HT1080 (cell line): Measurements from ENCODE around the gene UBE2G1. TPM values are rescaled to one million over a fixed set of nuclear protein-coding genes. Genes with fewer than 3 reads are reported as not detected.
"Not testable (repeated sequence)": the region's sequence is repeated elsewhere in the genome, so short reads cannot be mapped to it uniquely, and the experiment has no call there.

Source experiments
- DNase-seq: peaks from one replicate; pipeline ENCODE4 v3.0.0-alpha.2; 2015; ENCODE audit warnings: low read depth
- total RNA-seq: library from RNA; depleted of rRNA; stranded (reverse); fragments of >200 nt; shearing (Covaris generic); gene quantifications from 2 replicates; pipeline ENCODE4 v1.2.3, GENCODE V29; 2014

The UBE2G1 gene
- total RNA-seq, 1 experiment from 2014 or later, result 80.2 TPM

DNA sequence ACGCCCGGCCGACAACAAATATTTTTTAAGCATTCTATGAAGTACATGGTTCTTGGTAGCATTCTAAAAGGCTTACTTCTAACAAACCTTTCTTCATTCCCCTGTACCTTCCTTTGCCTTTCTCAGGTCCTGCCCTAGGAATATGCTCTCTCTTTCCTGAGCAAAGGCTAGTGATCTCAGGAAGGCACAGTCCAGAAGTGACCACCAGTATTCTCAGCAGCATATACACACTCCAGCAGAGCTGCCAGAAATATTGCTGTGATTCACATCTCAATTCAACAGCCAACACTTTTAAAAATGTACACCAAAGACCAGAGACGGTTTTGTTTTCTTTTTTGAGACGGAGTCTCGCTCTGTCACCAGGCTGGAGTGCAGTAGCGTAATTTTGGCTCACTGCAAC, 61.3 kb downstream of the UBE2G1 start:
- no peak for DNase-seq

DNA sequence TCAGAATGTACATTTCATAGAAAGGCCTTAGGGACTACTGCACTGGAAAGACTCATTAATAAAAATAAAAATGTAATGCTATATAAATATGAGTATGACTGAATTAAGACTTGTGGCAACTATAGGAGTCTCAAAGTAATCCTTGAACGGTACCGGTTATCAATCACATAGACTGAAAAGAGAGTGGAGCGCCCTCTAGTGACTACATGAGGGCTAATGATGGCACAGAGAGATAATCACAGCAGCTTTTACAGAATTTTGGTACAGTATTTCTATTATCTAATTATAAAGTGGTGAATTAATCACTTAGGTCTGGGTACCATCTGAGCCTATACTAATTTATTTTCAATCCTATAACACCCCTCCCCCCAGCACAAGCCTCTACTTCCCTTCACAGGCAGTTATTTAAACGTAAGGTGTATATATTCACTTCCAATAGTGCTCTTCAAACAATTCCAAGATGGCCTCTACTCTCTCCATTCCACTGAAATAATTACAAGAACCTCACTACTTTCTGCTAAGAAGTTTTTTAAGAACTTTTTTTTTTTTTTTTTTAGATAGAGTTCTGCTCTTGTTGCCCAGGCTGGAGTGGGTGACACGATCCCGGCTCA, 62.0 kb downstream of the UBE2G1 start:
- DNase-seq, result no peak

DNA sequence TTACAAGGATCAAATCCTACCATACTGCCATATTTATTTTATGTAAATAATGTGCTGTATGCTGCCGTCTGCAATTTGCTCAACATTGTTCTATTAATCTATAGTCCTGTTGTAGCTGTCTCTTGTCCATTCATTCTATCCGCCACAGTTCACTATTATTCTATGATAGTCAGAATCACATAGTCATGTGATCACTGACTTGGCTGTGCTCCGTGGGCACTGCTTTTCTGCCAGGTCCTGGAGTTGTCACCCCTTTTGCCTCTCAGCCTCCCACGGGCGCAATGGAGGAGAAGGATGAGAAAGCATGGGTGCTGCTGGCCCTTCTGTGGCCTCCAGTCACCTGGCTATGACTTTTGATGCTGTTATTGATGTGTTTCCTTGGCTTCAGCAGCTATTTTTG, 65.4 kb downstream of the UBE2G1 start:
- DNase-seq, result no peak

DNA sequence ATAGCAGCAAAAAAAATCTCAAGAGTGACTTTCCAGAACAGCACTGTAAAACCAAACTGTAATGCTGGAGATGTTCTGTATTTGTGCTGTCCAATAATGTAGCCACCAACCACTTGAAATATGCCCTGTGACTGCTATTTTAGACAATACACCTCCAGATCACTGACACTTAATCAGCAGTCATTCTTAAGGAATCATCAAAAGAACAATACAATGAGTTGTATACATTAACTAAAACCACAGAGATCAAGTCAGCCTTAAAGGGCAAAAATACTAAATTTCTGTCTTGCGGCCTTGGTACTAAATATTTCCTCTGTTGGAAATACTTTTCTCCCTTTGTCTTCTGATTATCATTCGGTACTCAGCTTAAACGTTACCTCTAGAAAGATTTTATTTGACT, 69.1 kb downstream of the UBE2G1 start:
- peak; percentile 34 for DNase-seq

DNA sequence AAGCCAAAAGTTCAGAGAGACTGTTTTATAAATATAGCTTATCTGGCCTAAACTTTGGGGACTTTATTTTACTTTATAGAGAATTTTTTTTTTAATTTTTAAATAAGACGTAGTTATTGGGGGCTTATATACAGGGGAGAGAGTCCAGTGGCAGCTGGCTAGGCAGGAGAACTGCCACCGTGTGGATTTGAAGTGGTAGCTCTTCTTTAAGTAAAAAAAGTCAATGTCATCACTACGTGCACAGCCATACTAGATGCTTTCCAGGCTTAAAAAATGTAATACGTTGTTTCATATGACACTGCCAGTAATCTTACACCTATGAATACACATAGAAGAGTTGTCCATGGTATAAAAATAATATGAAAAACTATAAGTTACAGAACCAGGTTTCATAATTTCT, 70.8 kb downstream of the UBE2G1 start:
- DNase-seq, result no peak

DNA sequence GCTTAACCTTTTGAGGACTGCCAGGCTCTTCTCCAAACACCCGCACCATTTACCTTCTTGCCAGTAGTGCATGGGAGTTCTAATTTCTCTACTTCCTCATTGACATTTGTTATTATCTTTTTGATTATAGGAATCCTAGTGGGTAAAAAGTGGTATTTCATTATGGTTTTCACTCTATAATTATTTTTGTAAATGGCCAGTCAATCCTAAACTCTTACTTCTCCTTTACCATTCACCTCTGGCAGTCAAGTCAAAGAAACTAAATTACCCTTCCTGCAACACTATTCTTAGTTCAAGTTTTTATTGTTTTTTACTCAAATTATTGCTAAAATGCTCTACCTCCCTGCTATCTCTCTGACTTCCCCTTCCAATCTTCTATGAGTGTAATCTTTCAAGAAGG, 72.9 kb downstream of the UBE2G1 start:
- no peak for DNase-seq

DNA sequence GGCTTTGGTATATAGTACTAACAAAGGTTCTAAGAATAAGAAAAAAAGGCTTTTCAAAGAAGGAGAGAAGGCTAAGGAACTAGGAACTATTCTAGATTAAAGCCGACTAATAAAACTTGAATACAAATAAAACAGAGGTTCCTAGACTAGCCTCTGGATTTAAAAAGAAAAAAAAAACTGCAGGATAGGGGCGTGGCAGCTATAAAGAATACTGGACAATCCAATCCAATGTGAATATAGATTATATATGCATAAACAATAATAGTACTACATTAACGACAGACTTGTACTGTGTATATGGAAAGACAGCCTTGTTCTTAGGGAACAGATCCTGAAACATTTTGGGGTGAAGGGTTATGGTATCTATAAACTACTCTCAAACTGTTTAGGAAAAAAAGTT, 78.8 kb downstream of the UBE2G1 start:
- DNase-seq, result no peak

DNA sequence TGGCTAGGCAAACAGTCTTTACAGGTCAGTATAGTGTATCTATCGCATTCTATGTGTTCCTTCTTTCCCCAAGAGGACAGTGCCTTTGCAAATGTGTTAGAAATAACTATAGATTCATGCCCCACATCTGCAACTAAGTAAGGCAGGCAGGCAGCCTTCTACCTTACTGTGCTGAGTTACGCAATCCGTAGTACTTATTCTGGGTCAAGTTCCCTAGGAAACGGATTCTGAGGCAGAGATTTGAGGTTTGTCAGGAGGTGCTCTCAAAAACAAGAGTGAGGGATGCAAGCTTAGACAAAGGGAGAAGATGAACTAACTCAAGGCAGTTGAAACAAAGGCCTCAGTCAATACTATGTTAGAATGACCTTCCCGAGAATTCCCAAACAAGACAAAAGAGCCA, 90.0 kb downstream of the UBE2G1 start:
- no peak for DNase-seq

DNA sequence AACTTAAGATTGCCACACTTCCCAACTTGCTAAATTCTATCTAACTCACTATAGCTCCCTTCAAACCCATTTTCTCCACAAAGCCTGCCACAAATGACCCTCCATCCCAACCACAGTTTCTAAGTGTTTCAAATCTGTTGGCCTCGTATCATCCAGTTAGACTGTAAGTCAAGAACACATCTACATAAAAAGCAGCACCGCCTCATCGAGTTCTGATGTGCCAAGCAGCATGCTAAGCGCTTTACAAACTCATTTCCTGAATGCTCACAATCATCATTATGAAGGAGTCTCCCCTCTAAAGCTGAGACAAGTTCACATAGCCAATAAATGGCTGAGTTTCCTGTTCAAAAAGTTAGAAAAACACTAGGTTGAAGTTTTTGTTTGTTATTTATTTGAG, 93.5 kb downstream of the UBE2G1 start:
- no peak for DNase-seq

DNA sequence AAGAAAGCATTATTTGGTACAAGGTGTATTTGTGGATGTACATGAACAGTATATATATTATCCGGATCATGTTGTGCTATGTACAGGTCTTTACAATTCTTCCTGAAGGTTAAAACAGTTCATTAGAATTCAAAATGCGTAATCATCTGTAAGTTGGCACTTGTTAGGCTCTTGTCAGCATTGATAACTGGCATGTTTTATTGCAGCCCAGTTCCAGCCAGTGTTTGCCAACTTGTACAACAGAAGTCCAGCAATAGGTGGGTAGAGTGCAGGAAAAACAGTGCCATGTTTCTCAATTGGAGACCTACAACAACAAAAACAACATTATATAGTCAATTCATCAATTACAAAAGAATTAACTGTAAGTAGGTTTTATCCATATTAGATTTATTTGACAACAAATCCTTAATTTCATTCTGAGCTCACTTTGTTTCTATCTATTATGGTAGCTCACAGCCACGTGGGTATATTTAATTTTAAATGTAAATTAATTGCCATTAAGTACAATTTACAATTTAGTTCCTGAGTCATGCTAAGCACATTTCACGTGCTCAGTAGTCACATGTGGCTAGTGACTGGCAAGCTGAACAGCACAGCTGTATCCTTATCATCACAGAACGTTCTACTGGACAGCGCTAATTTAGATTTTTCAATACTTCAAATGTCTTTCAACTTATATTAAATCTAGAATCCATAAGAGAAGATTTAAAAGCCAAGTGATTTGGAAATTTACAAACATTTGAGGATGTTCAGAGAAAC, 94.1 kb downstream of the UBE2G1 start:
- DNase-seq, result no peak

DNA sequence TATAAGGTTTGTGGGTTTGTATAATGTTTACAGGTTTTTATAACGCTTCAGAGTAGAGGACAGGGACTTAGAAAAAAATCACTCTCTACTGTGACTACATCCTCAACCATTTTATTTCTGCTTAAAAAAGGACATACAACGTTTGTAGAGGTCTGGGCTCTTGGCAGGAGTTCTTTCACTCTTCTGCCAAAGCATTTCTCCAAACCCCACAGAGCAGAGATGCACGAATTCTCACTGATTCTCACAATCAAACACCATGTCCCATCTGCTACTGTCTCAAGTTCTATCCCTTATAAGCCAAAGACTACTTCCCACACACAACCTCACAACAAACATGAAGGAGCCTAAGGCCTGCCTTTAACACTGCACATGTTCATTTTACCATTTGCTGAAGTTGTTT, 95.7 kb downstream of the UBE2G1 start:
- no peak for DNase-seq

DNA sequence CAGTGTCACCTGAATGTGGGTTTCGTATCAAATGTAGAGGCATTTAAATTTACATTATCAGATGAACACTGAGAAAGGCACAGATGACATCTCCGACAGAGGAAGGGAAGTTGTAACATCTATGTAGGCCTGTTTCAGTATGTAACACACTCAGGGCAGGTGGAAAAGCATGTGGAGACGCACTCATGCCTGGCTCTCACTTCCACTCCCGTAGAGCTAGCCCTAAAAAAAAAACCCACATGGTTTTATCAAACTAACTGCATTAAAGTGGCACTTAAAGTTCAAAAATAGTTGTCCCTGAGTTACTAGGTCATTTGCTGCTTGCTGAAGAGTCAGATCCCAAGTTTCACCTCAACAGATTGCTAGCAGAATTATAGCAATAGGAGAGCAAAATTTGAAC, 96.6 kb downstream of the UBE2G1 start:
- DNase-seq, result no peak

DNA sequence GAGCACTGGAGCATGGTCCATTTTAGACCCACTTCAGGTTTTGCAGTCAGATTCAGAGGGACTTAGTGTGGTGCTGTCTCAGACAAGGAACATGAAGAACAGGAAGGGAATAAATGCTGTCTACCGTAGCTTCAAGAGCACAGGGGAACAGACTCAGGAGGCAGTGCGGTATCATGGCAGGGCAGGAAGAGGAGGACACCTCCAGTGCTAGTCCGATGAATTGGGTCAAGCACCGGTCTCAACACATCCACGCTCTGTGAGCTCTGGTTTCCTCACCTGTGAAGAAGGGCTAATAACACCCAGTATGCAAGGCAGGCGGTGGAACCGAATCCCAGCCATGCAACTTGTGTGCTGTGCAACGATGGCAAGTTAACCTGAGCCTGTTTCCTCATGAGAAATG, 99.1 kb downstream of the UBE2G1 start:
- no peak for DNase-seq

DNA sequence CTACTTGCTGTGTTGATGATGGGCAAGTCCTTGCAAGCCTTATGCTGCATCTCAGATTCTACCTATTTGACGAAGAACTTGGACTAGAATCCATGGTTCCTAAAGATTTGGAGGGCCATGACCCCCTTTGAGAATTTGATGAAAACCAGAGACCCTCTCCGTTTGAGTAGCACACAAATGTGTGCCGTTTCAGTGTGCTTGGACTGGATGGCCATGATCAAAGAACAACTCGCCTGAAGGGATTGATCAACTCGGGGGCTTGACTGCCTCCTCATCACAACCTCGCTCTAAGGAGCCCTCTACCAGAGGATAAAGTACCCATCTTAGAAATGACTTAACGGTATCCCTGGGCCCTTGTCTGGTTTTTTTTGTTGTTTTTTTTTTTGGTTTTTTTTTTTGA, 99.9 kb downstream of the UBE2G1 start:
- no peak for DNase-seq

DNA sequence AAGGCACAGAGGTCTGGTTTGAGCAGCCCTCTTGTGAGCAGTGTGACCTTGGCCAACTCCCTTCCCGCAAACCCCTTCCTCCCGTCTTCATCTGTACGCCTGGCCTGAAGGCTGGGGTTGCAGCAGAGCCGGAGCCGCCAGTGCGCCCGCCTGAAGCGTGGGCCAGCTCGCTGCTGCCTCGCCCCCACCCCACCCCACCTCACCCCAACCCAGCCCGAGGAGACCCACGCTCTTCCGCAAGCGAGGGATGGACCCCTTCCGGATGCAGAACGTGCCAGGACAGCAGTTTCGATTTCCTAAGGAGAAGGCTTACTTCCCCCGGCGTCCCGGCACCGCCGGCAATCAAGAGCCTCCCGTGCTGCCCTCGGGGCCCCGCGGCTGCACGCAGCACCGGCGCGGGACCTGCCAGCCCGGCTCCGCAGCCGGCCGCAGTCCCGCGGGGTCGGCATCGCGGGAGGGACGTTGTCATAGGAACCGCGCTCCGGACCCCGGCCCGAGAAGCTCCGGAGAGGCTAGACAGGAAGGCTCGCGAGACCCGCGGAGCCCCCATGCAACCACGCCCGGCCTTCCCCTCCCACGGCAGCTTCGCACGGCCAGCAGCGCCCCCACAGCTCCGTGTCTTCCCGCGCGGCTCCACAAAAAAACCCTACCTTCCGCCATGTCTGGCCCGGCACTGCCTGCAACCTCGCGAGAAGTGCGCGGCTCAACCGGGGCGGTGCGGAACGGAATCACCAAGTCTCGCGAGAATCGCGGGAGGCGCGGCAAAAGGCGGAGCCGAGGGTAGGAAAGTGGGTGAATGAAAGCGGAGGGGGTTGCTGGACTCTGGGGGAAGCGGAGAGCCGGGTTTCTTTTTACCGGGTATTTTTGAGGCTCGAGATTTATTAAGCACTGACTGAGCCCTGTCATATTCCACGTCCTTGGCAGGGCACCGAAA, 102.9 kb downstream of the UBE2G1 start, which contains the start of gene ANKFY1:
ANKFY1 (minus strand) TSS at position 698 of the 934 bp plus-strand sequence; CDS start at position 660, 38 bp downstream.
- peak; percentile 89 for DNase-seq

DNA sequence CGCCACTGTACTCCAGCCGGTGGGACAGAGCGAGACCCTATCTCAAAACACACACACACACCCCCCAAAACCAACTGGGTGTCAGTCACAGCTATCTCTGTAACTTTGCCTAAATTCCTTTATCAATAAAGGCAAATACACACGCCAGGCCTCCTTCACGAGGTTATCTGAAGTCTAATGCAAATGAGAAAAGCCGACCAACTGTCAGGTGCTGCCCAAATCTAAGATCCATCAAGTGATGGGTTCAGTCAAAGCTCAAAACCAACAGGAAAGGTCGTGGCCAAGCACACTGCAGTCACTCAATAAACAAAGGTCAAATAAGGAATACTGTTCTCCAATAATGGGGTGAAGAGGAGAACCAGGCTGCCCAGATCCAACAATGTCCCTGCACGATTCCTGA, 103.8 kb downstream of the UBE2G1 start:
- DNase-seq, result no peak

DNA sequence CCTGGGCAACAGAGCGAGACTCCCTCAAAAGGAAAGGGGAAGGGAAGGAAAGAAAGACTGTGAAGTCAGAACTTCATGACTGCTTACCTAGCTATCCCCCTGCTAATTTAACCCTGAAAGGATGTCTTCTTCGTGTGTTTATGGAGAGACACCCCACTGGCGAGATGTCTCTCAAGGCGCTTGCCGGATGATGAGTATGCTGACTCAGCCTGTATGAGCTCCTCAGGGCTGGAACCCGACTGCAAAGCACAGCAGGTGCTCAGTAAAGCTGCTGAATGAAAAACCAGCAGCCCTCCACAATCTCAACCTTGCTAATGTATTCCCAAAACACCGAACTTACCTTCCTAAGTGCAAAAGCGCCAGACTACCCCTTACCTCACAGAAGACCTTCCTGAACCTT, 105.0 kb downstream of the UBE2G1 start:
- DNase-seq, result no peak

DNA sequence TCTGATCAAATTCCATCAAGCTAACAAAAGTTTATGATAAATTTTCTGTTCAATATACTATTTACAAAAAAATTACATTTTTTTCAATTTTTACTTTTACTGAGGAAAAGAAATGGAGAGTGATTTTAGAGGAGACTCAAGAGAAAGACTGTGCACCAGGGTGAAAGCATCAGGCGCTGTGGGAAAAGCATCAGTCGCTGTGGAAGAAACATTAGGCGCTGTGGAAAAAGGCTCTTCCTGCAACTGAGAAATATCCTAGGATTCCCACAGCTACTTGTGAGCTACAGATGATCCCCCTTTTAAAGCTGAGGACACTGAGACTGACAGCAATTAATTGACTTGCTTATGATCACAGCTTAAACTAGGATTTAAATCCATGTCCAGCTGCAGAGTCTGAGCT, 107.6 kb downstream of the UBE2G1 start:
- no peak for DNase-seq

DNA sequence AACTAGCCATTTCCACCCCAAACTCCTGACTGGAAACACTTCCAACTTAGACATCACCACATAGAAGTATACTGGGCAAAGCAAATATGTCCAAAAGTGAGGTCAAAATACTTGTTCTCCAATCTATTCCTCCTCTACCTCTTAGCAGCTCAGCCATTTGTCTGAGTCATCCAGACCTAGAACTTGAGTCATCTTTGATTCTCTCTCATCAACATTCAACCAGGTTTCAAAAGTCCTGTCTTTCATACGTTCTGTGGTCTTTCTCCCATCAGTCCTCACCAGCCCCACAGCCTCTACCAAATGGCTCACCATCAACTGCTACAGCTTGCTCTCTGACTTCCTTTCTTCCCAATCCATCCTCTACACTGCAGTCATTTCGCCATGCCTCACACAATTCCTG, 109.5 kb downstream of the UBE2G1 start:
- DNase-seq, result peak; percentile 42

DNA sequence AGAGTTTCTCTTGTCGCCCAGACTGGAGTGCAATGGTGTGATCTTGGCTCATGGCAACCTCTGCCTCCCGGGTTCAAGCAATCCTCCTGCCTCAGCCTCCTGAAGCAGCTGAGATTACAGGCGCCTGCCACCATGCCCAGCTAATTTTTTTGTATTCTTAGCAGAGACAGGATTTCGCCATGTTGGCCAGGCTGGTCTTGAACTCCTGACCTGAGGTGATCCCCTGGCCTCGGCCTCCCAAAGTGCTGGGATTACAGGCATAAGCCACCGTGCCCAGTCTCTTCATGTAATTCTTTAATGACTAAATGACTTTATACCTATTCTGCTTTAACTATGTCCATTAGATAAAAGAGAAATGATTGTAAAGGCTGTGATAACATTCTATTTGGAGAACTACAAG, 111.2 kb downstream of the UBE2G1 start:
- not testable (repeated sequence) for DNase-seq

DNA sequence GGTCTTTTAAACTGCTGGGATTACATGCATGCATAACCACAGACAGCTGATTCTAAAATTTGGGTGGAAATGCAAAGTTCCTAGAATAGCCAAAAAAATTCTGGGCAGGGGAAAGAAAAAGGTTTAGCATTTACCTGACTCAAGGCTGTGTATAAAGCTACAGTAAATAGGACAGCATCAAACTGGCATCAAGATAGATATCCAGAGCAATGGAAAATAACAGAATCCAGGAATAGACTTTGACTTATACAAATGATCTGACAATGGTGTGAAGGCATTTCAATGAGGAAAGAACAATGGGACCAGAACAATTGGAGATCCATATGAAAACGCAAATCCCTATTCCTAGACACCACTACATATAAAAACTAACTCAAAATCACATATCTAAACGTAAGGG, 115.6 kb downstream of the UBE2G1 start:
- DNase-seq, result no peak

DNA sequence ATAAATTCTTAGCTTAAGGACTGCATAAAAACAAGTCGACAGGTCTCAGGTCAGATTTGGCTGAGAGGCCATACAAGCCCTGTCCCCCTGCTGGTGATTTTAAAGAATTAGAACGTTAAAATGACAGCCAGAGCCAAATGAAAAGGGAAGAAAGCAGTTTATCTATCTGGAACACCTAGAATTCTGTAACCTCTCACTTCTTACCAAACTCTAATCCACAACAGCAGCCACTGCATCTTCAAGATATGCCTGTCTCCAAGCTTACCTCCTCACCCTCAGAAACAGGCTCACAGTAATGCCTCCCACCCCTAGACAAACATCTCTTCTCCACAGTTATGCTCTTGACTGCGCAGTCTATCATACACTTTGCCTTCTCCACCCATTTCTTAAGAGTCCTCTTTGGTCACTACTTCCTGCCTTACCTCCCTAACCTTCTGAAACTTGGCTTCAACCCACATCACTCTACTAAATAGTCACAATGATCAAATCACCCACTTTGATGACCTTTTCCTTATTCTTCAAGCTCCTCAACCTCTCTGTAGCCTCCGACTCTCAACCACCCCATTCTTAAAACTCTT, 116.9 kb downstream of the UBE2G1 start:
- no peak for DNase-seq
